Omental fat pad (tissue), 4 donors: ENCODE measurements around the gene CDC7. TPM values are rescaled to one million over a fixed set of nuclear protein-coding genes. Genes with fewer than 3 reads are reported as not detected.

Experiments used
- ATAC-seq: fragments of 150-250 bp; one replicate; pipeline ENCODE4 v1.9.1; 2016; ENCODE audit warnings: mild to moderate bottlenecking, moderate library complexity; ENCODE audit not compliant: low FRiP score
- DNase-seq: peaks from one replicate; pipeline ENCODE4 v3.0.0-alpha.2; 2019; ENCODE audit warnings: low spot score
- total RNA-seq, 4 donors: library from RNA; depleted of rRNA; stranded (reverse); fragments of >200 nt; gene quantifications; one replicate each; pipeline ENCODE4 v1.1.0, GENCODE V29; 2016
- TF ChIP-seq, protein P1 (sequence below), 3 donors: fragments of 450-650 bp; IDR thresholded peaks; one replicate each; pipeline ENCODE4 v1.5.1; 2016 to 2017; ENCODE audit warnings: antibody characterized with exemption in 3 of 3, mild to moderate bottlenecking in 3 of 3, moderate library complexity in 2 of 3

CDC7 gene
- total RNA-seq, 4 donors from 2014 or later, result 1.4 to 4.1 (median 2.4) TPM

DNA sequence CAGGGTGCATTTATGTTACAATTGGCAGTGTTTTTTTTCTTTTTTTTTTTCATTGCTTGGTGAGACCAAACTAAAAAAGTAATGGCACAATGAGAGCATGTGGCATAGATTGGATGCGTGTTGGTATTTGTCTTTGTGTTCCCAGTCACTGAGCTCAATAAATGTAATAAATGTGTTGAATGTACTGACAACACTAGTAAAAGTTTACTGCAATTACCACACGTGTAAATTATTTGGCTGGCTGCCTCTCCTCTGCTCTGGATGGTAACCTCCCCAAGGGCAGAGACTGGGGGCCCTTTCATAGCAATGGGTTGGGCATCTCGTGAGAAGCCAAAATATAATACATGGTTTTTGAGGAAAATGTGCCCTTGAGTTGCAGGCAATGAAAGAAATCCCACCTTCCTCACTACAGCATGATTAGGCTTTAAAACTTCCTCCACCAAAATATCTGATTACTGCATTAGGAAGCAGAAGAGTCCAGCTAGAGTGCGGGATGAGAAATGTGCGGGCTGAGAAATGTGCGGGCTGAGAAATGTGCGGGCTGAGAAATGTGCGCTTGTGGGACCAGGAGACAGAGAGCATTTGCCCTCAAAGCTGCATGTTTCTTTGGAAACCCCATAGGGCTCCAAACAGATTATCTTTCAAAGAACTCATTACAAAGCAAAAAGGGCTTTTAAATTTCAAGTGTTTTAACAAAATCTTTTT lies 58.5 kb downstream of the CDC7 start:
- no peak for ATAC-seq
- DNase-seq, result no peak
- TF ChIP-seq, protein P1, sequence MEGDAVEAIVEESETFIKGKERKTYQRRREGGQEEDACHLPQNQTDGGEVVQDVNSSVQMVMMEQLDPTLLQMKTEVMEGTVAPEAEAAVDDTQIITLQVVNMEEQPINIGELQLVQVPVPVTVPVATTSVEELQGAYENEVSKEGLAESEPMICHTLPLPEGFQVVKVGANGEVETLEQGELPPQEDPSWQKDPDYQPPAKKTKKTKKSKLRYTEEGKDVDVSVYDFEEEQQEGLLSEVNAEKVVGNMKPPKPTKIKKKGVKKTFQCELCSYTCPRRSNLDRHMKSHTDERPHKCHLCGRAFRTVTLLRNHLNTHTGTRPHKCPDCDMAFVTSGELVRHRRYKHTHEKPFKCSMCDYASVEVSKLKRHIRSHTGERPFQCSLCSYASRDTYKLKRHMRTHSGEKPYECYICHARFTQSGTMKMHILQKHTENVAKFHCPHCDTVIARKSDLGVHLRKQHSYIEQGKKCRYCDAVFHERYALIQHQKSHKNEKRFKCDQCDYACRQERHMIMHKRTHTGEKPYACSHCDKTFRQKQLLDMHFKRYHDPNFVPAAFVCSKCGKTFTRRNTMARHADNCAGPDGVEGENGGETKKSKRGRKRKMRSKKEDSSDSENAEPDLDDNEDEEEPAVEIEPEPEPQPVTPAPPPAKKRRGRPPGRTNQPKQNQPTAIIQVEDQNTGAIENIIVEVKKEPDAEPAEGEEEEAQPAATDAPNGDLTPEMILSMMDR (IDR thresholded peaks at IDR 0.05), result no peak

DNA sequence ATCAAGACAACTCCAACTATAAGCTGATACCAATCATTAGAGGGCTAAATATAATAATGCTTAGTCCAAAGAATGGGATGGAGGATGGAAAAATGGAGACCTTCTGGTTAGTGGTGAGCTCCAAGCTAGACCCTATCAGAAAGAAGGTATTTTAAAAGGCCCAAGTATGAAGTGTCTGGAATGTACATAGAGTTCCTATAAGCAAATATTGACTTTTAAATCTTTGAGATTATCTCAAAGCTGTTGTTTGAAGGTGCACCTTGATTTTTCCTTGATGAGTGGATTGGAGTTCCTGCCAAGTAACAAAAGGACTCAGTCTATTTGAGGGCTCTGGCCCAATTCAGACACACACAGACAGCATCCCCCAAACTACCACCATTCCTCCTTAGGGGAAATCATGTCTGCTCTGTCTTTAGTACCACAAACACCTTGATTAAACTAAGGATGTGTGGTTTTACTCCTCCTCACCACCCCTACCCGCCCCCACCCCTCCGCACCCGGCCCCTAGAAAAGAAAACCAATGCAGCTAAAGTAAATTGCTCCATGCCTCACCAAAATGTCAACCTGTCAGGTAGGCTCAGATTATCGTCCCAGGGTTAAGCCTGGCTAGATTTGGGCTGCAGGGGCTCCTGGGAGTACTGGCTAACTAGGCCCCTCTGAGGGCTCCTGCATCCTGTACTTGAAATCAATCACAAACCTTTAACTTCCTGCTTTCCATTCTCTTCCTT lies 59.4 kb downstream of the CDC7 start:
- TF ChIP-seq, protein P1 (IDR thresholded peaks at IDR 0.05), result no peak
- DNase-seq (no peak), ATAC-seq (no peak)

DNA sequence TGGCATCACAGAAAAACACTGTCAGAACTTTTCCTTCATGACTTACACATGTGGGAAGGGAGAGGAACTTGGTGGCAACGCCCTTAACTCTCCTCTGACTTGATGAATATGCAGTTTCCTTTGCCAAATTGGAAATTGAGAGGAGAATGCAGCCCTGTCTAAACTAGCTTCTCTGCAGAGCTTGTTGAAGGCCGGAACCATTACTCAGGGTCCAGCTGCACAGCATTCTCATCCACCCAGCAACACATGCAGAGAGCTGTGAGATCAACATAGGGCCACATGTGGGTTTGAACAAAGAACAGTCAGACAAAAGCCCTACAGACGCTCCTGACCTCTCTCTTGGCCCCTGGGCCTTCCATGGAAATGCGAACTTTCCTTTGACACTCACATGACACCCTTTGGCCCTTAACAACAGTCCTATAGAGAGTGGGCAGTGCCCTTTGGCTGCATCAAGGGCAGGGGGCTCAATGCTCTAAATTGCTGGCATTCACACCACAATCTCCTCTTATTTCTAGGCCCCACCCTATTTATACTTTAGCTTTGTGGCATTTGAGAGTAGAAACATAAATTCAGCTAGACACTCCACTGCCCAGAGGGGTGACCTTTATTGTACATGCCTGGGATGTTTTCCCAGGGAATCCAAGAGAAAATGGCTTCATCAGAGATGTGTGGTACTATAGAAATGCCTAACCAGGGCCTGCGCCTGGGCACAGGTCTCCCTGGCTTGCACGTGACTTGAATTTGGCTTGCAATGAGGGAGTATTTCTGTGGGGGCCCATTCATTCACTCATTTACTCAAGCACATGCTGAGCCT lies 64.4 kb downstream of the CDC7 start:
- peak; percentile 45 for ATAC-seq
- no peak for DNase-seq
- TF ChIP-seq, protein P1 (IDR thresholded peaks at IDR 0.05), result no peak

DNA sequence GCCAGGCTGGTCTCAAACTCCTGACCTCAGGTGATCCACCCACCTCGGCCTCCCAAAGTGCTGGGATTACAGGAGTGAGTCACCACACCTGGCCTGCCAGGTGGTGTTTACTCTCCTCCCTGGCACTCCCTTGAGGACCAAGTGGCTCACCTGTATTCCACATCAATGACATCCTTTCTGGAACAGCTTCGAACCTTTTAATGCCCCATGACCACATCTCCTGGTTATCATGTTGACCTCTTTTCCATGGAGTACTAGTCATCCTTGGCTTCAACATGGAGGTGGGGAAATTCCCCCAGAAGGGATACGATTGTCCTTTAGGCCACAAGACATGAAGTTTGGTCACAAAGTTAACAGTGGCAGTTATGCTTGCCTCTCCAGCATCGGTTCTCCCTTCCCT lies 66.9 kb downstream of the CDC7 start:
- DNase-seq (no peak), ATAC-seq (no peak)
- TF ChIP-seq, protein P1 (IDR thresholded peaks at IDR 0.05), result no peak

DNA sequence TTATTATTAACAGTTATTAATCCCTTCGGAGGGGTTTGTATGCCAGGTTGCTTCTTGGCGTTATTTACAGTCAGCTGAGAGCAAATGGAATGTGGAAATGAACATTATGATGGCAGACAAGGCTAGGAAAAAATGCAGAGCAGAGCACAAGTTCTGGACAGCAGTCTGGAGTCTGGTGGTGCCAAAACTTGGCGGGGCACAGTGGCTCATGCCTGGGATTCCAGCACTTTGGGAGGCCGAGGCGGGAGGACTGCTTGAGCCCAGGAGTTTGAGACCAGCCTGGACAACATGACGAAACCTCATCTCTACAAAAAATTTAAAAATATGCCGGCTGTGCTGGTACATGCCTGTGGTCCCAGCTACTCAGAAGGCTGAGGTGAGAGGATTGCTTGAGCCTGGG lies 67.6 kb downstream of the CDC7 start:
- TF ChIP-seq, protein P1 (IDR thresholded peaks at IDR 0.05), result no peak
- DNase-seq (no peak), ATAC-seq (no peak)

DNA sequence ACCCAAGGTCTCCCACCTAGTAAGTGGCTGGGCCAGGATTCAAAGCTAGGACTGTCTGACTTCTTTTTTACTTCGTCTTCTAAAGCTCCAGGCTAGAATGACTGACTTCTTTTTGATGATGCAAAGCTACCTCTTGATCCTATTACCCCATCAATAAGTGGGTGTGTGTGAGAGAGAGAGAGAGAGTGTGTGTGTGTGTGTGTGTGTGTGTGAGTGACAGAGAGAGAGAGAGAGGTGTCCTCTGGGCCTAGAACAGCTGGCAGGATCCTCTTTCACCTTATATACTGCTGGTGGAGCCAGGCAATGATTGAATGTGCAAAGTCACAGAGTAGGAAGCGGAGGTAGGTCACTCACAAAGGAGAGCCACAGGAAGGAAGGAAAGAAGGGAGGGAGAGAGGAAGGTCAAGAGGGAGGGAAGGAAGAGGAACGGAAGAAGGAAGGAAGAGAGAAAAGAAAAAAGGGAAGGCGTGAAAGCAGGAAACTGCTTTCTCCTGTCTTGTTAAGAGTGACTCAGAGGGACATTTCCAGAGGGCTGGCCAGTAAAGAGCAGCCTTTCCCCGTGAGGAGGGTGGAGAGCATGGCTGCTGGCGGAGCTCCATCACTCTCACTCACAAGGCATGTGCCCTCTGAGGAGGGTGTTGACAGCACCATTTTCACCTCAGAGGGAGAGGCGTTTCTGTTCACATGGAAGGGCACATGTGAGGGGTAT lies 68.9 kb downstream of the CDC7 start:
- TF ChIP-seq, protein P1 (IDR thresholded peaks at IDR 0.05), result no peak
- peak; percentile 82 for ATAC-seq
- DNase-seq, result peak; percentile 38
